ENCODE results near the gene ANKH. TPM values are rescaled to one million over a fixed set of nuclear protein-coding genes. Genes with fewer than 3 reads are reported as not detected.

The ANKH gene
- total and polyA plus RNA-seq, 10 of the 15 experiments (the other 5 are each of a cell fraction or from before 2014, with no cell fraction given): 2.1 to 43.9 (median 14.4) TPM

GRCh38 chr5:14847471-14847870 is 24.1 kb downstream of the ANKH start (continued):
- TF ChIP-seq CUX1 (IDR thresholded peaks at IDR 0.05; ENCODE audit: insufficient replicate concordance, low read depth, low read length) (no peak), CBX5 (IDR thresholded peaks at IDR 0.05; ENCODE audit: low read depth) (no peak), CHD2 (IDR thresholded peaks at IDR 0.05; ENCODE audit: borderline replicate concordance, low read depth, low read length) (no peak), HDAC6 (IDR thresholded peaks at IDR 0.05; ENCODE audit: unreplicated experiment) (no peak), TAF1 (IDR thresholded peaks at IDR 0.05; ENCODE audit: borderline replicate concordance, low read depth, low read length) (no peak)

- H4K20me1 ChIP-seq (ENCODE audit: control insufficient read depth, insufficient read depth): no peaks in the 10 kb centered on the region
- no peaks in the 10 kb centered on the region for H3K9me3 ChIP-seq (replicated peaks; ENCODE audit: control insufficient read depth, insufficient read depth, low read length)
- H3K4me2 ChIP-seq (ENCODE audit: control insufficient read depth, insufficient read depth): no peak overlapping the region
- no peaks in the 10 kb centered on the region for H3K79me2 ChIP-seq (ENCODE audit: control insufficient read depth, insufficient read depth, low read length)
- no peaks in the 10 kb centered on the region for H3K36me3 ChIP-seq (ENCODE audit: control insufficient read depth in 2 of 2, insufficient read depth in 2 of 2, low read length in 1 of 2)
- in situ Hi-C loops (cut with MboI) (no loop called here), intact Hi-C loops (cut with micrococcal nuclease; ENCODE audit: unreplicated experiment) (no loop called here)
- no peaks in the 10 kb centered on the region for H3K27me3 ChIP-seq (replicated peaks in 1 of 2; ENCODE audit: control insufficient read depth in 2 of 2, insufficient read depth in 2 of 2, low read length in 1 of 2)
- DNase-seq (ENCODE audit: low read depth, low spot score): no peak
- no peak overlapping the region for H2AFZ ChIP-seq (ENCODE audit: control insufficient read depth, low read depth, low read length)
- ChIA-PET CTCF (no interaction called here), SMC1A (ENCODE audit: uncharacterized antibody, unreplicated experiment) (interaction anchor here (1.0 kb wide), 1 partner anchor 80 kb away, joined by 3 read pairs; no protein-coding TSS in a partner anchor), POLR2A (no interaction called here), RAD21 (ENCODE audit: unreplicated experiment) (no interaction called here)
- FAIRE-seq: no peak
- WGBS (ENCODE audit: insufficient coverage, insufficient replicate concordance, low lambda C conversion rate, missing lambda C conversion rate): 94% methylated on average over 4 of the region's 4 CpGs
- H3K4me3 ChIP-seq: no peak overlapping the region
- H3K9ac ChIP-seq (ENCODE audit: control insufficient read depth, insufficient read depth, low read length): no peak overlapping the region
- H3K27ac ChIP-seq (ENCODE audit: control insufficient read depth, insufficient read depth): no peak overlapping the region
- TF ChIP-seq EP300 (IDR thresholded peaks at IDR 0.05; ENCODE audit: borderline replicate concordance in 1 of 2, control insufficient read depth in 1 of 2, low read depth in 2 of 2, low read length in 2 of 2): no peak
- TF ChIP-seq TCF7 (IDR thresholded peaks at IDR 0.05; ENCODE audit: borderline replicate concordance): peak; percentile 74
- peak; percentile 33; the same call in 1 of the 2 replicates for TF ChIP-seq RUNX3 (IDR thresholded peaks at IDR 0.05; ENCODE audit: low read length)
- BruUV-seq (replicated peaks): no TSS peak
- no peaks in the 10 kb centered on the region for H3K4me1 ChIP-seq (ENCODE audit: control insufficient read depth, insufficient read depth, low read length)
- ATAC-seq: no peak; the same call in 2 of the 3 replicates
These were observed 29.5 kb downstream of the ANKH start for GRCh38 chr5:14842117-14842516.

All from GM12878 (cell line).